Heart left ventricle (tissue), 16 donors: ENCODE results near the gene STXBP4. TPM values are rescaled to one million over a fixed set of nuclear protein-coding genes. Genes with fewer than 3 reads are reported as not detected.

Experiments used
- ATAC-seq, 4 donors: fragments of 200-7000 bp; cut with Tn5 transposase; one replicate each; pipeline ENCODE4 v1.9.1; 2020 to 2022; ENCODE audit warnings: moderate library complexity in 4 of 4, mild to moderate bottlenecking in 3 of 4, moderate number of reproducible peaks in 1 of 4
- DNase-seq, 5 donors: peaks; one replicate each; pipeline ENCODE4 v3.0.0-alpha.2; 2020
- H3K27ac ChIP-seq, 12 donors: fragments of 200-600 bp; sonication (generic) in 4 of 12; one replicate each; pipeline versions ENCODE4 v1.5.0 to v1.8.0; 2016 to 2022; ENCODE audit warnings: mild to moderate bottlenecking in 2 of 12
- H3K27me3 ChIP-seq, 9 donors: fragments of 200-600 bp; sonication (generic) in 2 of 9; one replicate each; pipeline versions ENCODE4 v1.5.1 to v1.8.0; 2016 to 2022; ENCODE audit warnings: mild to moderate bottlenecking in 3 of 9
- H3K36me3 ChIP-seq, 9 donors: fragments of 200-600 bp; sonication (generic) in 2 of 9; one replicate each; pipeline versions ENCODE4 v1.5.0 to v1.8.0; 2018 to 2022; ENCODE audit warnings: mild to moderate bottlenecking in 2 of 9
- H3K4me1 ChIP-seq, 12 donors: fragments of 200-600 bp; sonication (generic) in 4 of 12; one replicate each; pipeline versions ENCODE4 v1.5.0 to v1.8.0; 2016 to 2022; ENCODE audit warnings: mild to moderate bottlenecking in 3 of 12
- H3K4me3 ChIP-seq, 12 donors: fragments of 200-600 bp; sonication (generic) in 4 of 12; one replicate each; pipeline versions ENCODE4 v1.5.0 to v1.8.0; 2017 to 2022; ENCODE audit warnings: mild to moderate bottlenecking in 9 of 12, moderate library complexity in 4 of 12
- H3K9me3 ChIP-seq, 12 donors: fragments of 200-600 bp; sonication (generic) in 4 of 12; one replicate each; pipeline versions ENCODE4 v1.5.0 to v1.8.0; 2016 to 2022; ENCODE audit warnings: mild to moderate bottlenecking in 1 of 12
- POLR2A ChIP-seq, 2 donors: fragments of 450-650 bp; IDR thresholded peaks; one replicate each; pipeline ENCODE4 v1.6.1; 2017; ENCODE audit warnings: antibody characterized with exemption in 2 of 2, mild to moderate bottlenecking in 2 of 2, moderate library complexity in 2 of 2
- WGBS, 4 donors: extraction: QIAGEN DNeasy Blood & Tissue Kit in 2 of 4; methylation state at CpG; one replicate each; pipeline versions ENCODE4 v1.1.5 to v1.1.7; 2013 to 2018; 5-methylcytosine and 5-hydroxymethylcytosine counted together
- intact Hi-C, 10 donors: fragments of 100-400 bp; cut with DNase I; formaldehyde crosslinking; loops; one replicate each; pipeline versions ENCODE4 v1.11.1 to v1.14.2; 2022
- polyA plus RNA-seq, 2 donors: library from polyadenylated mRNA; stranded (reverse); fragments of 200-250 nt; gene quantifications; one replicate each; pipeline ENCODE4 v1.2.3, GENCODE V29; 2013
- total RNA-seq, 9 donors: library from RNA; depleted of rRNA in 2 of 9; stranded (reverse); fragments of >200 nt in 2 of 9; fragmentation: NEBNext Ultra II Directional in 3 of 9; extraction: Animal tissue kit (Norgen Biotek cat#: 25700) in 3 of 9; gene quantifications; one replicate each; pipeline versions ENCODE4 v1.1.0 to v1.2.4, GENCODE V29; 2016 to 2023
- TF ChIP-seq, protein P1 (sequence below), 12 donors: fragments of 200-600 bp; sonication (generic) in 4 of 12; IDR thresholded peaks; one replicate each; pipeline versions ENCODE4 v1.5.0 to v1.8.0; 2018 to 2022; ENCODE audit warnings: antibody characterized with exemption in 12 of 12, mild to moderate bottlenecking in 5 of 12
- donor health status: ischemic (EF 13 %, LVEDD 7.1; RV severe dilation, severe dysfunction).
- donor health status: healthy with polysubstance abuse.
- donor health status: DM: no; HTN: yes; CAD: no.
- donor health status: DM: no; HTN: no; CAD: no.
- donor health status: ischemic (EF 25% LVEDD 6.9; RV normal size, moderate dysfunction).
- donor health status: ischemic (EF 25% LVEDD 5.7; RV mildly dilated, moderate dysfunction).
- donor health status: healthy.
- donor health status: DM: yes; HTN: yes; CAD: no.
- donor health status: ischemic (EF 35%, LVEDD 5.7; RV mildly dilated, moderate dysfunction).
- donor health status: nonischemic (EF 11% LVEDD 7.7; RV severe dilation, severe dysfunction).
- donor health status: DM: yes; HTN: yes; CAD: no.
- donor health status: PGD.
- donor health status: ischemic (EF 29% LVEDD 5.4; RV normal size, mild dysfunction).
- donor health status: nonischemic (EF 23%, LVEDD 6.1; RV moderate dilation, normal function).

Gene STXBP4
- total and polyA plus RNA-seq, 11 donors: 1.3 to 7.8 (median 4.7) TPM

DNA sequence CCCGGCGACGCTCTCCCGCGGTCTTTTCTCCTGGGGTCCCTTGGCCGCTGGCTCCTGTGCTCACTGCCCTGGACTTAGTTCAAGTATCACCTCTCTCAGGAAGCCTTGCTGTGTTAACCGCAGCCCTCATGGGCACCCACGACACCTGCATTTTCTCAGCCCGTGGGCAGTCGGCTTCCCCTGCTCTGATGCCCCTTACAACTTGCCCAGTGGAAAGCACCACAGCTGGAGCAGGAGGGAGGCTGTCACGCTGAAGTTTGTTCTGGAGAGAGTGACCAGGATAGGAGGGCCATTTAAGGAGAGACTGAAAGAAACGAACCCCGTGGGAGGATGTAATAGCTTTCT lies 395 bp downstream of the STXBP4 start:
- intact Hi-C loops: loop anchor here in 3 of 10 donors (2.0 to 10.0 kb wide), 3 partner anchors 64 to 270 kb away; partner anchors contain the start of gene TOM1L1 (in 1 of the 3)
- peak overlapping the region; percentile 72 to 97 (median 89) for H3K4me3 ChIP-seq
- H3K27ac ChIP-seq: peak overlapping the region; percentile 63 to 92 (median 86)
- H3K36me3 ChIP-seq: peaks cover 0 to 15% (median 12%) of the 10 kb centered on the region in 9 donors
- ATAC-seq (peak; percentile 63 to 73 (median 67)), DNase-seq (peak in 1 of 5 donors; percentile 31)
- H3K4me1 ChIP-seq: peaks cover 0 to 30% (median 17%) of the 10 kb centered on the region in 12 donors
- WGBS, 4 donors: 0 to 1% (median 0%) methylated on average over 13 of the region's 13 CpGs
- H3K27me3 ChIP-seq: no peaks in the 10 kb centered on the region
- TF ChIP-seq, protein P1, sequence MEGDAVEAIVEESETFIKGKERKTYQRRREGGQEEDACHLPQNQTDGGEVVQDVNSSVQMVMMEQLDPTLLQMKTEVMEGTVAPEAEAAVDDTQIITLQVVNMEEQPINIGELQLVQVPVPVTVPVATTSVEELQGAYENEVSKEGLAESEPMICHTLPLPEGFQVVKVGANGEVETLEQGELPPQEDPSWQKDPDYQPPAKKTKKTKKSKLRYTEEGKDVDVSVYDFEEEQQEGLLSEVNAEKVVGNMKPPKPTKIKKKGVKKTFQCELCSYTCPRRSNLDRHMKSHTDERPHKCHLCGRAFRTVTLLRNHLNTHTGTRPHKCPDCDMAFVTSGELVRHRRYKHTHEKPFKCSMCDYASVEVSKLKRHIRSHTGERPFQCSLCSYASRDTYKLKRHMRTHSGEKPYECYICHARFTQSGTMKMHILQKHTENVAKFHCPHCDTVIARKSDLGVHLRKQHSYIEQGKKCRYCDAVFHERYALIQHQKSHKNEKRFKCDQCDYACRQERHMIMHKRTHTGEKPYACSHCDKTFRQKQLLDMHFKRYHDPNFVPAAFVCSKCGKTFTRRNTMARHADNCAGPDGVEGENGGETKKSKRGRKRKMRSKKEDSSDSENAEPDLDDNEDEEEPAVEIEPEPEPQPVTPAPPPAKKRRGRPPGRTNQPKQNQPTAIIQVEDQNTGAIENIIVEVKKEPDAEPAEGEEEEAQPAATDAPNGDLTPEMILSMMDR (IDR thresholded peaks at IDR 0.05): no peak
- TF ChIP-seq POLR2A (IDR thresholded peaks at IDR 0.05): no peak
- H3K9me3 ChIP-seq: no peaks in the 10 kb centered on the region

DNA sequence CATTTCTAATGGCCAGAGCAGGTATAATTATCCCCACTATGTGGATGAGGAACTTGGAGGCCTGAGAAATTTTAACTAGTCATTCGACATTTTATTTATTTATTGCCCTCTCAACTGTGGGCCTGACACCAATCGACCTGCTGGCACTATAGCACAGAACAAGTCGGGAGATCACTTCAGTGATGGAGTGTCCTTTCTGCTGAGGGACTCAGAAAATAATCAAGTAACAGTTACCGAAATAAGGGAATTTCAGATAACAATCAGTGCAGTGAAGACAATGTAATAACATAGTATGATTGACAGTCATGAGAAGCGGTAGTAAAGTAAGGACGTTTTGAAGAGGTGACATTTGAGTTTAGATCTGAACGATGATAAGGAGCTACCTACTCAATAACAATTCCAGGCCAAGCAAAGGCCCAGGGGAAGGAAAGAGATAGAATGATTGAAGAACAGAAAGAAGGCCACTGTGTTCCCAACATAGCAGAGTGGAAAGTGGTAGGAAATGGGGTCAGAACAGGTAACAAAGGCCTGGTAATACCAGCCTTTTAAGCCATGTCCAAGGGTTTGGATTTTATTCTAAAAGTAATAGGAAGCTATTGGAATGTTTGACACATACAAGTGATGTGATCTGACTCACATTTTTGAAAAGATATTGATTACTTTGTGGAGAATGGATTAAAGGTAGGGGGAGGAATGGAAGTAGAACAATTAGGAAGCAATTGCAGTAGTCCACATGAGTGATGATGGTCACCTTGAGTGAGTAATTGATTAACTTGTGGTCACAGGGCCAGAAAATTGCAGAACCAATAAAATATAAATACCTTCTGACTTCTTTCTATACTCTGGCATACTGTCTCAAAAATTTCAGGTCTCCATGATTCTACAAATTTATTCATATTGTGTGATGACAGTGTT lies 1.4 kb downstream of the STXBP4 start:
- TF ChIP-seq POLR2A (IDR thresholded peaks at IDR 0.05): no peak
- TF ChIP-seq, protein P1 (IDR thresholded peaks at IDR 0.05): no peak
- H3K4me3 ChIP-seq: peak overlapping the region in 11 of 12 donors; percentile 80 to 97 (median 89)
- intact Hi-C loops: loop anchor here in 3 of 10 donors (2.0 to 10.0 kb wide), 3 partner anchors 65 to 269 kb away; partner anchors contain the start of gene TOM1L1 (in 1 of the 3)
- peaks cover 0 to 5% (median 2%) of the 10 kb centered on the region in 9 donors for H3K36me3 ChIP-seq
- DNase-seq (no peak), ATAC-seq (no peak)
- 60 to 69% (median 64%) methylated on average over 7 of the region's 7 CpGs for WGBS, 4 donors
- H3K27me3 ChIP-seq: no peaks in the 10 kb centered on the region
- H3K4me1 ChIP-seq: peaks cover 0 to 30% (median 17%) of the 10 kb centered on the region in 12 donors
- H3K9me3 ChIP-seq: no peaks in the 10 kb centered on the region
- peak overlapping the region in 11 of 12 donors; percentile 63 to 92 (median 86) for H3K27ac ChIP-seq

DNA sequence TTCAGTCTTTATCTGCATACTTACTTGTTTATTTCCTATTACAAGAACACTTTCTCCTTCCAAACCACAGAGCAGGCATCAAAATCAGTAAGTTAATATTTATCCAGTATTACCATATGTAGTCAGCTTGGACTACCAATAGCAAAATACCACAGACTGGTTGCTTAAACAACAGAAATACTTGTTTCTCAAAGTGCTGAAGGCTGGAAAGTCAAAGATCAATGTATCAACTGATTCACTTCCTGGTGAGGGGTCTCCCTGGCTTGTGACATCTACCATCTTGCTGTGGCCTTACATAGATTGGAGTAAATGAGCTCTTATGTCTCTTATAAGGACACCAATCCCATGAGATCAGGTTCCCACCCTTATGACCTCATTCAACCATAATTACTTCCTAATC lies 2.6 kb downstream of the STXBP4 start:
- TF ChIP-seq, protein P1 (IDR thresholded peaks at IDR 0.05): no peak
- no peak for TF ChIP-seq POLR2A (IDR thresholded peaks at IDR 0.05)
- ATAC-seq (no peak), DNase-seq (no peak)
- no peak overlapping the region for H3K27ac ChIP-seq
- no peak overlapping the region for H3K4me3 ChIP-seq
- no peaks in the 10 kb centered on the region for H3K27me3 ChIP-seq
- no peaks in the 10 kb centered on the region for H3K36me3 ChIP-seq
- H3K9me3 ChIP-seq: no peaks in the 10 kb centered on the region
- peaks cover 0 to 28% (median 17%) of the 10 kb centered on the region in 12 donors for H3K4me1 ChIP-seq
- intact Hi-C loops: no loop called here

DNA sequence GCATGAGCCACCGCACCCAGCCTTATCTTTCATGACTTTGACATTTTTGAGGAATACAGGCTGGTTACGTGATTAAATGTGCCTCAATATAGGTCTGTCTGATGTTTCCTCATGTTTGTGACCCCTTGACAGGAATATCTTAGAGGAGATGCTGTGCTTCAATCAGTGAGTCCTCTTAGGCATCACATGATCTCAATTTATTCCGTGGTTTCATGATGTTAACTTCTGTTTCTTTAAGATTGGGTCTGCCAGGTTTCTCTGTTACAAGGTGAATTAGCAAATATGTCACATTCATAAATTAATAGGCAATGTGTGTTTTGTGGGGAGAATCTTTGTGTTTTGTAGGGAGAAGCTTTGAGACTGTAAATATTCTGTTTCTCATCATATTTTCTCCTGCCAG lies 3.3 kb downstream of the STXBP4 start:
- ATAC-seq: no peak
- DNase-seq: no peak
- H3K4me3 ChIP-seq: no peak overlapping the region
- H3K27ac ChIP-seq: no peak overlapping the region
- H3K36me3 ChIP-seq: no peaks in the 10 kb centered on the region
- WGBS, 4 donors: 72 to 95% (median 89%) methylated on average over 3 of the region's 3 CpGs
- TF ChIP-seq, protein P1 (IDR thresholded peaks at IDR 0.05): no peak
- no peak for TF ChIP-seq POLR2A (IDR thresholded peaks at IDR 0.05)
- no peaks in the 10 kb centered on the region for H3K27me3 ChIP-seq
- H3K9me3 ChIP-seq: no peaks in the 10 kb centered on the region
- H3K4me1 ChIP-seq: peaks cover 0 to 24% (median 15%) of the 10 kb centered on the region in 12 donors
- intact Hi-C loops: no loop called here
